Prostate gland (tissue), 2 donors: ENCODE measurements around the gene ADAP1. TPM values are rescaled to one million over a fixed set of nuclear protein-coding genes. Genes with fewer than 3 reads are reported as not detected.

Experiments
- DNase-seq: peaks from one replicate; pipeline ENCODE4 v3.0.0-alpha.2; 2019; ENCODE audit warnings: low spot score
- H3K27ac ChIP-seq, 2 donors: fragments of 200-600 bp; sonication (generic); 2 replicates each; pipeline ENCODE4 v1.5.1; 2017 to 2019
- H3K27me3 ChIP-seq: fragments of 200-600 bp; sonication (generic); replicated peaks from 2 replicates; pipeline ENCODE4 v1.5.1; 2019; ENCODE audit not compliant: insufficient read depth
- H3K36me3 ChIP-seq, 2 donors: fragments of 200-600 bp; sonication (generic); 1 replicate in 1 of 2; 2 replicates in 1 of 2; pipeline versions ENCODE4 v1.5.1 to v1.8.1; 2017 to 2019
- H3K4me1 ChIP-seq: fragments of 200-600 bp; sonication (generic); replicated peaks from 2 replicates; pipeline ENCODE4 v1.5.1; 2019
- H3K4me3 ChIP-seq, 2 donors: fragments of 200-600 bp; sonication (generic); 2 replicates each; pipeline ENCODE4 v1.5.1; 2017 to 2019
- H3K9me3 ChIP-seq: fragments of 200-600 bp; sonication (generic); 2 replicates; pipeline ENCODE4 v1.5.1; 2017
- CTCF ChIP-seq, 4 experiments: fragments of 200-600 bp in 2 of 4; fragments of 450-650 bp in 2 of 4; sonication (generic) in 2 of 4; IDR thresholded peaks; 1 replicate in 3 of 4; 2 replicates in 1 of 4; pipeline ENCODE4 v1.5.1; 2016 to 2019; ENCODE audit warnings: antibody characterized with exemption in 4 of 4, mild to moderate bottlenecking in 2 of 4, moderate library complexity in 2 of 4
- POLR2A ChIP-seq: fragments of 450-650 bp; IDR thresholded peaks from one replicate; pipeline ENCODE4 v1.6.1; 2016; ENCODE audit warnings: antibody characterized with exemption, mild to moderate bottlenecking
- POLR2AphosphoS5 ChIP-seq: sonication (generic); formaldehyde crosslinking; IDR thresholded peaks from one replicate; pipeline ENCODE4 v1.6.1; 2017; ENCODE audit warnings: antibody characterized with exemption
- WGBS: methylation state at CpG from one replicate; pipeline ENCODE4 v1.1.5; 2018; 5-methylcytosine and 5-hydroxymethylcytosine counted together
- intact Hi-C: fragments of 100-400 bp; cut with DNase I; formaldehyde crosslinking; loops from one replicate; pipeline ENCODE4 v1.14.2; 2022
- total RNA-seq, 2 donors: library from RNA; depleted of rRNA; stranded (reverse); fragments of >200 nt; gene quantifications; one replicate each; pipeline ENCODE4 v1.1.0, GENCODE V29; 2016

ADAP1 gene
- total RNA-seq, 2 donors from 2014 or later = 5.9 to 8.3 TPM

GRCh38 chr7:985915-986741 lies 31.6 kb upstream of the ADAP1 start:
- Histone ChIP-seq H3K4me1 (peaks cover 9% of the 10 kb centered on the region), H3K9me3 (no peaks in the 10 kb centered on the region), H3K27me3 (no peaks in the 10 kb centered on the region), H3K36me3 (no peaks in the 10 kb centered on the region), H3K4me3 (no peak overlapping the region), H3K27ac (no peak overlapping the region)
- intact Hi-C loops = no loop called here
- DNase-seq = no peak
- WGBS = 71% methylated on average over 41 of the region's 41 CpGs
- no peak for TF ChIP-seq CTCF (IDR thresholded peaks at IDR 0.05)
- no peak for TF ChIP-seq POLR2AphosphoS5
- no peak for TF ChIP-seq POLR2A

- no peak overlapping the region for H3K27ac ChIP-seq
- 86% methylated on average over 16 of the region's 16 CpGs for WGBS
- H3K9me3 ChIP-seq = no peaks in the 10 kb centered on the region
- DNase-seq = no peak
- intact Hi-C loops = no loop called here
- H3K4me1 ChIP-seq = peaks cover 9% of the 10 kb centered on the region
- H3K36me3 ChIP-seq = no peaks in the 10 kb centered on the region
- TF ChIP-seq POLR2A (no peak), POLR2AphosphoS5 (no peak), CTCF (IDR thresholded peaks at IDR 0.05) (no peak)
- H3K4me3 ChIP-seq = no peak overlapping the region
- no peaks in the 10 kb centered on the region for H3K27me3 ChIP-seq
Measured at GRCh38 chr7:985127-985416, 30.6 kb upstream of the ADAP1 start.

DNA sequence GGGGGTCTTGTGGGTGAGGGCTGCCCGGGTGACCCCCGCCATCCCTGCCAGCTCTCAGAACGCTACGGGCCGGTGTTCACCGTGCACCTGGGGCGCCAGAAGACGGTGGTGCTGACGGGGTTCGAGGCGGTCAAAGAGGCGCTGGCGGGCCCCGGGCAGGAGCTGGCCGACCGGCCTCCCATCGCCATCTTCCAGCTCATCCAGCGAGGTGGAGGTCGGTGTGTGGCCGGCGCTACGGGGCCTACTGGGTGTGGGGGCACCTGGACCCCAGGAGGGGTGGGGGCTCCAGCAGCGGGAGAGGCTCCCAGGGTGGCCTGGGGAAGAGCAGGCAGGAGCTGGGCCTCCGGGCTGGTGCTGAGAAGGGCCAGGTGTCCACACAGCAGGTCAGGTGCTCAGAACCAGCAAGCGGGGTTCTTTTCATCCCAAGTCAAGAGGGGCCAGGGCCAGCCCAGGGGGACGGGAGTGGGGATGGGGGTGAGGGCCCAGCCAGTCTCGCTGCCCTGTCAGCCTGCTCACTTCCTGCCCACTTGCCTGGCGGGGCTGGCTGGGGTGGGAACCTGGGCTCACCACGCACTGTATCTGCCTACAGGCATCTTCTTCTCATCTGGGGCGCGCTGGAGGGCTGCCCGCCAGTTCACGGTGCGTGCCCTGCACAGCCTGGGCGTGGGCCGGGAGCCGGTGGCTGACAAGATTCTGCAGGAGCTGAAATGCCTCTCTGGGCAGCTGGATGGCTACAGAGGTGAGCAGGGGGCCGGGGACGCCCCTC lies 30.1 kb upstream of the ADAP1 start:
- WGBS = 87% methylated on average over 39 of the region's 39 CpGs
- no peak for DNase-seq
- TF ChIP-seq POLR2A = no peak
- no peak for TF ChIP-seq CTCF (IDR thresholded peaks at IDR 0.05)
- no peak for TF ChIP-seq POLR2AphosphoS5
- H3K4me3 ChIP-seq = no peak overlapping the region
- no peak overlapping the region for H3K27ac ChIP-seq
- no peaks in the 10 kb centered on the region for H3K9me3 ChIP-seq
- peaks cover 9% of the 10 kb centered on the region for H3K4me1 ChIP-seq
- intact Hi-C loops = no loop called here
- no peaks in the 10 kb centered on the region for H3K27me3 ChIP-seq
- no peaks in the 10 kb centered on the region for H3K36me3 ChIP-seq

DNA sequence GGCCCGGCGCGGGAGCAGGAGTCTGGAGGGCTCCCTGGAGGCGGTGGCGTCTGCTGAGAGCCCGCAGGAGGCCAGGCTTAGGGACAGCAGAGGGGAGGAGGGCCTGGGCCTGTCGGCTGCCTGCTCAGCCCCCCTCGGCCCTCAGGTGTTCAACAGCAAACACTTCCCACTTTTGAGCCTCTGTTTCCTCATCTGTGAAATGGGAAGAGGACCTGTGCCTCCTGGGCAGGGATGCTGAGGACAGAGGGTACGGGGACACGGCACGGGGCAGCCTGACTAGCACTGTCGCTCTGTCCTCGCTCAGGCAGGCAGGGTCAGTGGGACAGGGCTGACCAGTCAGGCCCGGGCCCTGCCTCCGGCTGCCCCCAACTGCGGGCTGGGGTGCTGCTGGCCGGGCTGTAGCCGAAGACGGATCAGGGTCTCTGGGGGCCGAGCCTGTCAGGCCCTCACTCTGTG lies 29.2 kb upstream of the ADAP1 start:
- Histone ChIP-seq H3K36me3 (no peaks in the 10 kb centered on the region), H3K27me3 (no peaks in the 10 kb centered on the region), H3K4me1 (peaks cover 9% of the 10 kb centered on the region), H3K4me3 (no peak overlapping the region), H3K9me3 (no peaks in the 10 kb centered on the region), H3K27ac (no peak overlapping the region)
- TF ChIP-seq POLR2A (no peak), POLR2AphosphoS5 (no peak), CTCF (IDR thresholded peaks at IDR 0.05) (no peak)
- intact Hi-C loops = no loop called here
- WGBS = 84% methylated on average over 20 of the region's 20 CpGs
- no peak for DNase-seq
